ENCODE measurements around the gene JAZF1.

DNA sequence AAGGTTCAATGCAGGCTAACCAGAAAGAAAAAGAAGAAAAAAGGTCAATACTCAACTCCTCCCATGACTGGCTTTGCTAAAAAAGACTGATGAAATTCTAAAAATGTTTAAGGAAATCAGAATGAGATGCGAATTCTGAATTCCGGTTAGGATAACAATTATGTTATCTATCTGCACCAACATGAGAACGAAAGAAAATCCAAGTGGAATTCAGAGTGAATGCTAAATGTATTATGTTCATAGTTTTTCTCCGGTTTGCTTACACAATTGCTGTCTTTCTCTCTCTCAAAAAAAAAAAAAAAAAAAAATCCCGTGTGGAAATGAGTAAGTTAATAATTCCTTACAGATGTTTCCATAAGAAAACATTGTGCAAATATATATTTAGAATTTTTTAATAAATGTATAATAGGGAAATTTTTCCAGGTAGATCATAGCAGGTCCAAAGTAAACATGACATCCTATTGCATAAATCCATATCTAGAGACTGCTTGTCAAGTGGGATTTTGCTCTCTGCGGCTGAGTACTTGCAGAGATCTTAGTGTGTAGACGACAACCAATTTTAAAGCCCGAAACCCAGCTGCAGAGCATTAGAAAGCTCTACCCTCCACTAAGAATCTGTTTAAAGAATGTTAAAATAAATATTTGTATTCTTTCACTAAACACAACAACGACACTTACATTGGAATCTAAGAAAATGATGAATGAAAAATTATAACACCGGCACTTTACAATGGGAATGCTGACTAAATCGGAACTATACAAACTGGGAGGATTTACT, 104.0 kb downstream of the JAZF1 start:
- TF ChIP-seq, protein P1, sequence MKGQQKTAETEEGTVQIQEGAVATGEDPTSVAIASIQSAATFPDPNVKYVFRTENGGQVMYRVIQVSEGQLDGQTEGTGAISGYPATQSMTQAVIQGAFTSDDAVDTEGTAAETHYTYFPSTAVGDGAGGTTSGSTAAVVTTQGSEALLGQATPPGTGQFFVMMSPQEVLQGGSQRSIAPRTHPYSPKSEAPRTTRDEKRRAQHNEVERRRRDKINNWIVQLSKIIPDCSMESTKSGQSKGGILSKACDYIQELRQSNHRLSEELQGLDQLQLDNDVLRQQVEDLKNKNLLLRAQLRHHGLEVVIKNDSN (IDR thresholded peaks at IDR 0.05), result no peak
- TF ChIP-seq, protein P2, sequence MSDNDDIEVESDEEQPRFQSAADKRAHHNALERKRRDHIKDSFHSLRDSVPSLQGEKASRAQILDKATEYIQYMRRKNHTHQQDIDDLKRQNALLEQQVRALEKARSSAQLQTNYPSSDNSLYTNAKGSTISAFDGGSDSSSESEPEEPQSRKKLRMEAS (IDR thresholded peaks at IDR 0.05), result no peak
- TF ChIP-seq, protein P3, sequence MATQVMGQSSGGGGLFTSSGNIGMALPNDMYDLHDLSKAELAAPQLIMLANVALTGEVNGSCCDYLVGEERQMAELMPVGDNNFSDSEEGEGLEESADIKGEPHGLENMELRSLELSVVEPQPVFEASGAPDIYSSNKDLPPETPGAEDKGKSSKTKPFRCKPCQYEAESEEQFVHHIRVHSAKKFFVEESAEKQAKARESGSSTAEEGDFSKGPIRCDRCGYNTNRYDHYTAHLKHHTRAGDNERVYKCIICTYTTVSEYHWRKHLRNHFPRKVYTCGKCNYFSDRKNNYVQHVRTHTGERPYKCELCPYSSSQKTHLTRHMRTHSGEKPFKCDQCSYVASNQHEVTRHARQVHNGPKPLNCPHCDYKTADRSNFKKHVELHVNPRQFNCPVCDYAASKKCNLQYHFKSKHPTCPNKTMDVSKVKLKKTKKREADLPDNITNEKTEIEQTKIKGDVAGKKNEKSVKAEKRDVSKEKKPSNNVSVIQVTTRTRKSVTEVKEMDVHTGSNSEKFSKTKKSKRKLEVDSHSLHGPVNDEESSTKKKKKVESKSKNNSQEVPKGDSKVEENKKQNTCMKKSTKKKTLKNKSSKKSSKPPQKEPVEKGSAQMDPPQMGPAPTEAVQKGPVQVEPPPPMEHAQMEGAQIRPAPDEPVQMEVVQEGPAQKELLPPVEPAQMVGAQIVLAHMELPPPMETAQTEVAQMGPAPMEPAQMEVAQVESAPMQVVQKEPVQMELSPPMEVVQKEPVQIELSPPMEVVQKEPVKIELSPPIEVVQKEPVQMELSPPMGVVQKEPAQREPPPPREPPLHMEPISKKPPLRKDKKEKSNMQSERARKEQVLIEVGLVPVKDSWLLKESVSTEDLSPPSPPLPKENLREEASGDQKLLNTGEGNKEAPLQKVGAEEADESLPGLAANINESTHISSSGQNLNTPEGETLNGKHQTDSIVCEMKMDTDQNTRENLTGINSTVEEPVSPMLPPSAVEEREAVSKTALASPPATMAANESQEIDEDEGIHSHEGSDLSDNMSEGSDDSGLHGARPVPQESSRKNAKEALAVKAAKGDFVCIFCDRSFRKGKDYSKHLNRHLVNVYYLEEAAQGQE (IDR thresholded peaks at IDR 0.05; ENCODE audit: low read depth), result no peak
